Mammary epithelial cell (primary cell): ENCODE results near the gene CHMP4A.

Experiments used
- EZH2 ChIP-seq: IDR thresholded peaks from 2 replicates; pipeline ENCODE4 v1.6.1; 2012; ENCODE audit warnings: low read length, inconsistent platforms, borderline replicate concordance
- TF ChIP-seq, protein P1 (sequence below), 2 donors: IDR thresholded peaks in 1 of 2; conservative IDR thresholded peaks in 1 of 2; 2 replicates each; pipeline ENCODE4 v1.5.1; 2011 to 2012; ENCODE audit warnings: inconsistent platforms in 2 of 2, low read length in 2 of 2, mild to moderate bottlenecking in 2 of 2, control low read depth in 1 of 2, low read depth in 1 of 2; ENCODE audit not compliant: insufficient read depth in 1 of 2; ENCODE audit errors: extremely low read depth in 1 of 2

DNA sequence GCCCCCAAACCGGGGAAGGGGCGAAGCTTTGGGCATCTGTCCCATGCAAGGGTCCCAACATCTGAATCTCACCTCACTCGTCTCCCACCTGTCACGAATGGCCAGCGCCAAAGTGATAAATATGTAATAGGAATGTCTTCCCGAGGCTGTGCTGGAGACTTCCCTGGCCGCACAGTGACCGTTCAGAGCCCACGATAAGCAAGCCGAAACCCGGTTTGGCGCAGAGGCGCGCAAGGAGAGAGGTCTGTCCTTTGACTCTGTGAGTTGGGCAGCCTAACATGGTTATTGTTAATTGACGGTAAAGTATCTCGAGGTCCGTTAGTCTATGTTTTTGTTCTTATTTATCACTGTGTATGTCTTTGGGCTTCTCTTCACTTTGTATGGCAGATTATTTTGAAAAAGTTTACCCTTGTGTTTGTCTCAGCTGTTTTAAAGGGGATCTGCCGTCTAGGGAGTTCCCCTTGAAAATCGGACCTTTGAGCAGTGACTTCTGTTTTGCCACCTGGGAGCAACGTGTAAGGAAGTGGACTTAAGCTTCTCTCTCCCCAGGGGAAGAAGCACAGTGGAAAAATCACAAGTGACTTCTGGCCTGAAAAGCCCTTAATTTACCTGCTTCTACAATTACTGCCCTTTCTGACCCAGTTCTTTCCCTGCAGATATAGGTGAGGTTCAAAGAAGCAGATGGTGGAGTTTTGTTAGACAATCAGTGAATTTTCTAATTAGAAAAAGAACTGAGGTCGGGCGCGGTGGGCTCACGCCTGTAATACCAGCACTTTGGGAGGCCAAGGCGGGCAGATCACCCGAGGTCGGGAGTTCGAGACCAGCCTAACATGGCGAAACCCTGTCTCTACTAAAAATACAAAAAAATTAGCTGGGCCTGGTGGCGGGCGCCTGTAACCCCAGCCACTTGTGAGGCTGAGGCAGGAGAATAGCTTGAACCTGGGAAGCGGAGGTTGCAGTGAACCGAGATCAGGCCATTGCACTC lies 16.9 kb downstream of the CHMP4A start:
- TF ChIP-seq, protein P1, sequence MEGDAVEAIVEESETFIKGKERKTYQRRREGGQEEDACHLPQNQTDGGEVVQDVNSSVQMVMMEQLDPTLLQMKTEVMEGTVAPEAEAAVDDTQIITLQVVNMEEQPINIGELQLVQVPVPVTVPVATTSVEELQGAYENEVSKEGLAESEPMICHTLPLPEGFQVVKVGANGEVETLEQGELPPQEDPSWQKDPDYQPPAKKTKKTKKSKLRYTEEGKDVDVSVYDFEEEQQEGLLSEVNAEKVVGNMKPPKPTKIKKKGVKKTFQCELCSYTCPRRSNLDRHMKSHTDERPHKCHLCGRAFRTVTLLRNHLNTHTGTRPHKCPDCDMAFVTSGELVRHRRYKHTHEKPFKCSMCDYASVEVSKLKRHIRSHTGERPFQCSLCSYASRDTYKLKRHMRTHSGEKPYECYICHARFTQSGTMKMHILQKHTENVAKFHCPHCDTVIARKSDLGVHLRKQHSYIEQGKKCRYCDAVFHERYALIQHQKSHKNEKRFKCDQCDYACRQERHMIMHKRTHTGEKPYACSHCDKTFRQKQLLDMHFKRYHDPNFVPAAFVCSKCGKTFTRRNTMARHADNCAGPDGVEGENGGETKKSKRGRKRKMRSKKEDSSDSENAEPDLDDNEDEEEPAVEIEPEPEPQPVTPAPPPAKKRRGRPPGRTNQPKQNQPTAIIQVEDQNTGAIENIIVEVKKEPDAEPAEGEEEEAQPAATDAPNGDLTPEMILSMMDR (conservative IDR thresholded peaks at IDR 0.05 in 1 of 2, IDR thresholded peaks at IDR 0.05 in 1 of 2; ENCODE audit: extremely low read depth in 1 of 2, insufficient read depth in 1 of 2, low read depth in 1 of 2, low read length in 2 of 2): no peak
- TF ChIP-seq EZH2: no peak
